GM19240 (cell line): ENCODE results near the gene PNPLA7.
"Not testable (repeated sequence)": the region's sequence is repeated elsewhere in the genome, so short reads cannot be mapped to it uniquely, and the experiment has no call there.

Experiments used
- DNase-seq: peaks from one replicate; pipeline ENCODE4 v3.0.0; 2011; ENCODE audit warnings: low spot score; ENCODE audit not compliant: insufficient read length

PNPLA7 gene

DNA sequence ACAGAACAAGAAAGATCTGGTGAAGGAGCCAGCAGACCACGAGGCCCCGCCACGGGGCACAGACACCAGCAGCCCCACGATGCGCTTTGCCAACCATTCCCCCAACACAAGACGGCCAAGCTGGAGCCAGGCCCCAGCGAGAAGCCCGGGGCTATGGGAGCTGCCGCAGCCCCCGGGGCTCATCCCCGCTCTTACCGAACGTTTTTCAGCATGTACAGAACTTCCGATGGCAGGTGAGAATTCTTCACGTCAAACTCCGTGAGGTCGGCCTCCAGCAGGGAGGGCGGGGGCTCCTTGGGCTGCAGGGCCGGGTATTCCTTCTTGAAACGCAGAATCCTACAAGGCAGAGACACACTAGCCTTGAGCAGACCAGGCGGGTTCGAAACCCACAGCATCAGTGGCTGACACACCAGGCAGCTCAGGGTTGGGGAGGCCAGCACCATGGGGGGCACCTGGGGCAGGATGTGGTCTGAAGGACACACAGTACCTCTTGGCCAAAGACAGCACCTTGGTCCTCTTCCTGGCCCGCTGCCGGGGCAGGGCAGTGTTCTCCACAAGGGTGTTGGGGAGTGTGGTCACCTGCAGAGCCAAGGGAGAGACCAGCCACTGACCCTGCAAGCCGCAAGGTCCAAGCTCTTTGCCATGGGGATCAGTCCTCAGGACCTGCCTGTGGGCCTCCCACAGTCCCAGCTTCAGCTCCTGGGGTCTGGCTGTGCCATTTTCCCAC lies 6.8 kb downstream of the PNPLA7 start:
- no peak for DNase-seq

DNA sequence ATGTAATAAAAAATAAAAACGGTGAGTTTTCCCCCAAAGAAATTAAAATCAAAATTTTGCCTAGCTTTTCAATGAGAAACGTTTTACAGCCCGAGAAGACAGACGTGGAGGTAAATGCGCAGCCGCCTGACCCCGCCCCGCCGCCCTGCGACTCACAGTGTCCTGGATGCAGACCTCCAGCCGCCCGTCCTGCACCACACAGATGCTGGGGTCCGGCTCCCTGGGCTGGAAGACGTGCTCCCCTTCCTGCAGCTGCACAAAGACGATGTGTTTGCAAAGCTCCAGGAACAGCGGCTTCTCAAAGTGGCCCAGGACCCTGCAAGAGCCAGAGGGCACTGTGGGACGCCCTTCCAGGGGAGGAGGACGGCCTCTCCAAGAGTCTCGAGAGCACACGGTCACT lies 7.7 kb downstream of the PNPLA7 start:
- DNase-seq = no peak

DNA sequence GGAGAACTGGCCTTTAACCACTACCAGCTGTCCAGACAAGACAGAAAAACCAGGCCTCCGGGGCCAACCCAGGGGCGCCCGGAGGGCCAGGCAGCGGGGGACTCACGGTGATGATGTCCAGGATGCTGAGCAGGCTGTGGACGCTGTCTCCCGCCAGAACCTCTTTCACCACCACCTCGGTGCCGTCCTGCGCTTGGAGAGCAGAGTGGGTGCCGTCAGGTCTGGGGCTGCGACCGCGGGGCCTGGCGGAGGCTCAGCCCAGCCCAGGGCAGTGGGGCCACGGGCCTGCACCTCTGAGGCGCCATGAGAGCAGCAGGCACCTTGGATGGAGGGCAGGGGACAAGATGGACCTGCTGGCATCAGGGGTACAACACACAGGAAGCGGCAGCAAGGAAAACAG lies 9.7 kb downstream of the PNPLA7 start:
- no peak for DNase-seq

DNA sequence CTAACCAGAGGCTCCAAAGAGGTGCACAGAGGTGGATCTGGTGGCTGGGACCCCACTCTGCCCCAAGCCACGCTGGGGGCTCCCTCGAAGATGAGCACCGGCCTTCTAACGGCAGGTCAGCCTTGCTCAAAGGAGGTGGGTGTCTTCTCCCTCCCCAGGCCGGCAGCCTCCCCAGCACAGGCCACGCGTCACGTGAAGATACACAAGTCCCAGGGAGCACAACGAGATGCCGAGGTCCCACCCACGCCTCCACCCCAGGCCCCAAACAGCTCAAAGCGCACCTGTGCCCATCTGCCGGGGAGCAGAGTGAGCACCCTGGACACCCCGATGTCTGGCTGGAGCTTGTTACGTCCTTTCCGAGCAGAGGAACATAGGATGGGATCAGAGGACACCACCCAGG lies 12.1 kb downstream of the PNPLA7 start:
- no peak for DNase-seq

DNA sequence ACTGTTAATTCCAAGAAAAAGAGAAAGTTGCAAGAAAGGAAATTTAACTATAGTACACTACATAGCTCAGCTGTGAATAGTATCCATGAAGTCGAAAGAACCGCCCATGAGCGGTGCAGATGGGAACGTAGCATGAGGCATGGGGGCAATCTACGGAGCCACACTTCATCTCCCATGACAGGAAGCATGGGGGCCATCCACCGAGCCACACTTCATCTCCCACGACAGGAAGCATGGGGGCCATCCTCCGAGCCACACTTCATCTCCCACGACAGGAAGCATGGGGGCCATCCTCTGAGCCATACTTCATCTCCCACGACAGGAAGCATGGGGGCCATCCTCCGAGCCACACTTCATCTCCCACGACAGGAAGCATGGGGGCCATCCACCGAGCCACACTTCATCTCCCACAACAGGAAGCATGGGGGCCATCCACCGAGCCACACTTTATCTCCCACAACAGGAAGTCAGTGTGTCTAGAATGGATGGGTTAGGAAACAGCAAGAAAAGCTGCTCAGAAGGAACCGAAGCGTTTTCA lies 13.5 kb downstream of the PNPLA7 start:
- DNase-seq = not testable (repeated sequence)

DNA sequence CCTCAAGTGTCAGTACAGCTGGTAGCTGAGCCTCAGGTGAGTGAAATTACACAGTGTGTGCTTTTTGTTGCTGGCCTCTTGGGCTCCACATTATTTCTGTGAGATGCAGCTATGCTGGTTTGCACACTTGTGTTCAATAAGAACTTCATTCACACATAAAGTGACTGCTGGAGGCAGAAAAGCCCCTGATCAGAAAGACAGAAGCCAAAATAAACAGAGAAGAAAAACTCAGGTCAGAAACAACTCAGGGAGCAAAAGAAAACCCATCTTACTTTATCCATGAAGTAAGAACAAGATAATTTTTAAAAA lies 15.1 kb downstream of the PNPLA7 start:
- DNase-seq = no peak

DNA sequence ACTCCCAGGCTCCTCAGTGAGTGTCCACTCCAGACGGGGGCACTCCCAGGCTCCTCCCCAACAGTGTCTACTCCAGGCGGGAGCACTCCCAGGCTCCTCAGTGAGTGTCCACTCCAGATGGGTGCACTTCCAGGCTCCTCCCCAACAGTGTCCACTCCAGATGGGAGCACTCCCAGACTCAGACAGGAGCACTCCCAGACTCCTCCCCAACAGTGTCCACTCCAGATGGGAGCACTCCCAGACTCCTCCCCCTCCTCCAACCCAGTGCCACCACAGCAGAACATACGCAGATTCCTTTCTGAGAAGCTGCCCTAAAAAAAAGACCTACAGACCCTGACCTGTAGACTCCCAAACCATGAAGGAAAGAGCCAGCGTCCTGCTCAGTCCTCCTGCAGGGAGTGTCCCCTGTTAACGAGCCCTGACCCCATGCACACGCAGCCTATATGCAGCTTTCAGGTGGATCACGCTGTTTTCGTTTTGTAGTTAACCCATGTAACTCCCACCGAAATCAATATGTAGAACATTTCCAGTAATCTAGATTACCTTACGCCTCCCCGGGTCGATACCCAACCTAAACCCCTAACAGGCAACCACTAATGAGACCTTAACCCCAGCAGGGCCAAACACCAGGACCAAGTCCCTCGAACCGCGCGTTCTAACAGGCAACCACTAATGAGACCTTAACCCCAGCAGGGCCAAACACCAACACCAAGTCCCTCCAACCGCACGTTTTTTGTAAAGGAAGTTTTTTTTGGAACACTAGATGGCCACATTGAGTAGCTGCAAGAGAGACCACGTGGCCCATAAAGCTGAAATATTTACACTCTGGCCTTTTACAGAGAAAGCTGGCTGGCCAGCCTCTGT lies 15.7 kb downstream of the PNPLA7 start:
- peak; percentile 47 for DNase-seq

DNA sequence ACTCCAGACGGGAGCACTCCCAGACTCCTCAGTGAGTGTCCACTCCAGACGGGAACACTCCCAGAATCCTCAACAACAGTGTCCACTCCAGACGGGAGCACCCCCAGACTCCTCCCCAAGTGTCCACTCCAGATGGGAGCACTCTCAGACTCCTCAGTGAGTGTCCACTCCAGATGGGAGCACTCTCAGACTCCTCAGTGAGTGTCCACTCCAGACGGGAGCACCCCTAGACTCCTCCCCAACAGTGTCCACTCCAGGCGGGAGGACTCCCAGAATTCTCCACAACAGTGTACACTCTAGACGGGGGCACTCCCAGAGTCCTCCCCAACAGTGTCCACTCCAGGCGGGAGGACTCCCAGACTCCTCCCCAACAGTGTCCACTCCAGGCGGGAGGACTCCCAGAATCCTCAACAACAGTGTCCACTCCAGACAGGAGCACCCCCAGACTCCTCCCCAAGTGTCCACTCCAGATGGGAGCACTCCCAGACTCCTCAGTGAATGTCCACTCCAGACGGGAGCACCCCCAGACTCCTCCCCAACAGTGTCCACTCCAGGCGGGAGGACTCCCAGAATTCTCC lies 17.2 kb downstream of the PNPLA7 start:
- DNase-seq = not testable (repeated sequence)

DNA sequence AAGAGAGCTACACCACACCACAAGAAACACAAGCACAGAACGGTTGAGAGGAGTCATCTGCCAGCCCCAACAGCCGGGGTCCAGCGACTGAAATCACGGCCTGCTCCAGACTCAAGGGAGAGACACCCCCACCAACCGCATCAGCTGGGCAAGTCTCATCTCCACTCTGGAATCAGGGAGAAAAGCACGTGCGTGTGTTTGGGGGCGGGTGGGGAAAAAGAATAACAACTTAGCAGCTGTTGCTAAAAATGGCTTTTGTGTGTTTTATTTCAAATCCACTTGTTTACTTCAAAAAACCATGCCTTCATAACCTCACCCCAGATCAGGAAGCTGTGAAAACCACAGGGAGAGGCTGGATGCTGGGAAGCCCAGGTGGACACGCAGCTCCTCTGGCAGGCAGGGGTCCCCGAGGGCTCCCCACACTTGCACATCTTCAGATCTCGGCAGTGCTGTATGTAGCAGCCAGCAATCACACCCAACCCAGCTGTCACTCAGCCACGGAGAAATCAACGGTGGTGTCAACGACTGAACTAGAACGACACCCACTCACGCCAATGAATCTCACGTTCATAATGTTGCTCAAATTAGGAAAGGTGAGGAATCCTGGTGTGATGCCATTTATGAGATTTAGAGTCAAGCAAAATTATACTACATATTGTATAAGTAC lies 19.0 kb downstream of the PNPLA7 start:
- DNase-seq = no peak

DNA sequence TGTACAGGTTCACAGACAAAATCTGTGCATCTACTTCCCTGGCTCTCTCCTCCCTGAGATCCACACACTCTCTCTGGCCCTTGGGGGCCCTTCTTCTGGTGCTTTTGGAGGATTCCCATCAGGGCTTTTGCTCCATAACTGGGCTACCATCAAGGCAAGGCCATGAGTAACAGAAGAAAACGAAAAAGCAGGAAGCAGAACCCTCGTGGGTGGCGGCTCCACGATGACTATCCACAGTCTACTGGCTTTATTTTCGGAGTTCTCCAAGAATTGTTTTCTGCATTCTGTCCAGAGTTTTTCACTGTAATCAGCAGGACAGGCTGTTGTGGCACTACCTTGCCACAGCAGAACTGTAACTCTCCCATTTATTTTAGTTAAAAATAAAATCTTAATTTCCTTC lies 19.9 kb downstream of the PNPLA7 start:
- no peak for DNase-seq

DNA sequence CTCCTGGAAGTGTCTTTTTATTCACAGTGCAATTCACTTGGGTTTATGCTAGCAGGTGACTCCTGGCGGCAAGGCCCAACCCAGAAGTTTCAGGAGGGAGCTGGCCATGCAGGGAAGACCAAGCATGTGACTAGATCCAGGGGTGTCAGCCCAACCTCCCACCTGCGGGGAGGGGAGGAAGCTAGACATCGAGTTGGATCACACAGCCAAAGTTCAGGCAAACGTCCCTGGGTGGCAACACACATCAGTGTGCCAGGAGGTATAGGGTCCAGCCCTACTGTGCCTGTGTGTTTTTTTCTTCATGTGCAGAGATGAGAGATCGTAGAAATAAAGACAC lies 25.3 kb downstream of the PNPLA7 start:
- no peak for DNase-seq

DNA sequence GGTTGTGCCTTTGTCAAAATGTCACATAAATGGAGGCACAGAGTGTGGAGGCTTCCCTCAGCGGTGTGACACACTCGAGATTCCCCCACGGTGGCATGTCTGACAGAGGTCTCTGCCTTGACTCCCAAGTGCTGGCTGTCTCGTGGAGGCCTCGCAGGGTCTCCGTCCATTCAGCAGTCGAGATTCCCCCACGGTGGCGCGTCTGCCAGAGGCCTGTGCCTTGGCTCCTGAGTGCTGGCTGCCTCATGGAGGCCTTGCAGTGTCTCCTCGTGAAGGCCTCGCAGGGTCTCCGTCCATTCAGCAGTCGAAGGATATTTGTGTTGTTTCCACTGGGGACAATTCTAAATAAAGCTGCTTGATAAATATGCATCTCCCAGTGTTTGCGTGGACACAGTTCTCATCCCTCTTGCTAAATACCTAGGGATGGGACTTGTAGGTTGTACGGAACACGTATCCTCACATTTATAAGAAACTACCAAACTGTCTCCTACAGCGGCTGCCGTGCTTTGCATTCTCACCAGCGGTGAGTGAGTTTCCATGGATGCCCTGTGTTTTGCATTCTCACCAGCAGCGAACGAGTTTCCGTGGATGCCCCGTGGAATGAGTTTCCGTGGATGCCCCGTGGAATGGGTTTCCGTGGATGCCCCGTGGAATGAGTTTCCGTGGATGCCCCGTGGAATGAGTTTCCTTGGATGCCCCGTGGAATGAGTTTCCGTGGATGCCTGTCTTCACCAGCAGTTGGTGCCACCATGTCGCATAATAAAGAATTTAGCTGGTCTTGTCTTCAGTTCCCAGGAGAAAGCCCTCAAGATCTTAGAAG lies 25.8 kb downstream of the PNPLA7 start:
- no peak for DNase-seq

DNA sequence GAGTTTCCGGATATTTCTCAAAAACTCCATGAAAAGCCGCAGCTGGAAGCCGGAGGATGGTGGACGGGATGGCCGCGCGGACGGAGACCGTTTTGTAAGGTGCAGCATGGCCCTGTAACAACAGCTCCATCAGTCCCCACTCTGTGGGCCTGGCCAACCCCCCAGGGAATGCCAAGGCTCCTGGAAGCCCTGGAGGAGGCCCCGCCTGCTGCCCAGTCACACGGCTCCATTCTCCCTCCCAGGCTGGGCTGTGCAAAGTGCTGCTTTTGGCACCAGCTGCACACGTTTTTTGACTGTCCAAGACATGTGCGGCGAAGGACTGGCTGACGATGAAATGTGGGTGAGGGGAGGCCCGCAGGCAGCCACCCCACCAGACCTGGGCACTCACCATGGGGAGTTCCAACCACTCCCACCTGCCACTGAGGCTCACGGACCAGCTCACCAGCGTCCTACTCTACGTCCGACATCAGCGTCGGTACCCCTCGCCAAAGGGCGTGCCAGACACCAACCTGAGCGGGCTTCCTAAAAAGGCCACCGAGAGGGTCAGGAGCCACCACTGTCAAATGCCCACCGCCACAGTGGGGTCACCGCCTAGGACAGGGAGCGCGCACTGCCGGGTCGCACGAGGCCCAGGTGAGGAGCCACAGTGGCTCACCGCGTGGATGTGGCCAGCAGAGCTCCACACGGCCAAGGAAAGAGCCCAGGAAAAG lies 27.3 kb downstream of the PNPLA7 start:
- no peak for DNase-seq

DNA sequence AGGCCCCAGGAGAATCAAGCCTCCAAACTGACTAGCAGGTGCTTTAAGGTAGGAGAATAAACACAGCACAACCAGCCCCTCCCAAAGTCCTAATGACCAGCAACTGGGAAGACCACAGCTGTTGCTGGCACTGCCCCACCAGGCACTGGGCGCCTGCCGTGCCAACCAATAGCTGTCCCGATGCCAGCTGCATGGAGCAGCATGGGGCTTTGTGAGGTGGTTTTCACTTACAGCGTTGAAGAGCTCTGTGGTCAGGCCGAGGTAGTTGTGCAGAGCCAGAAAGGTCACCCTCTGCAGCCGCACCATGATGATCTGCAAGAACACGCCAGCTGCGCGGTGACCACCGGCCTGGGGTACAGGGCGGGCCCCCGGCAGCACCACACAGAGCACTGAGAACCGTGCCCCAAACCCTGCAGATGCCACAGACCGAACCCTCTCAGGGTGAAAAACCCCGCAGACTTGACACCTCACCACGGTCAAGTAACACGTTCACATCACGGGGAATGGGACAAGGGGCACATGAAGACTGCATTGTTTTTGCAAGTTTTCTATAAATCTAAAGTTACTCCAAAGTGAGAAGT lies 28.7 kb downstream of the PNPLA7 start:
- no peak for DNase-seq

DNA sequence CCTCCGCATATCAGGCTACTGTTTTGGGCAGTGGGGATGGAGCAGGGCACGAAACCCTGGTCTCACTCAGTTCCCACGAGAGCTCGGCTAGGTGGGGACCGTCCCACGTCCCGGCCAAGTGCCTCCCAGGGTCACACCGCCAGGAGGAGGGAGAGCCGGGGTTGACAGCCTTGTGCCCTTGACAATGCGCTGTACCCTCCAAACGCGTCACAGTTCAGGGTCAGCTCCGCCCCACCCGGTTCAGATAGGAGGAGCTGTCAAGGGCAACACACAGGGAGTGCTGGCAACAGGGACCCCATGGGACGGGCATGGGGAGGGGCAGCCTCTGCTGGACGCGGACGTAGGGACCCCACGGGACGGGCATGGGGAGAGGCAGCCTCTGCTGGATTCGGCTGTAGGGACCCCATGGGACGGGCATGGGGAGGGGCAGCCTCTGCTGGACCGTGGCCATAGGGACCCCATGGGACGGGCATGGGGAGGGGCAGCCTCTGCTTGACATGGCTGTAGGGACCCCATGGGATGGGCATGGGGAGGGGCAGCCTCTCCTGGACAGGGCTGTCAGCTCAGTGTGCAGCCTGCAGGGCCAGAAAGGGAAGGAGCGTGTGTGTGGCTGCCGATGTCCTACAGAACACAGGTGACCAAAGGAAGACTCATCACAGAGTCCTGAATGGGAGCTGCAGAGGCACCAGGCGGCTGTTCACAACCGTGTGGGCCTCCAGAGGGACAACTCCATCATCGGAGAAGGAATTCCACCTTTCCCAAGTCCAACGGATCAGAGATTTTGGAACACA lies 29.4 kb downstream of the PNPLA7 start:
- DNase-seq = no peak

DNA sequence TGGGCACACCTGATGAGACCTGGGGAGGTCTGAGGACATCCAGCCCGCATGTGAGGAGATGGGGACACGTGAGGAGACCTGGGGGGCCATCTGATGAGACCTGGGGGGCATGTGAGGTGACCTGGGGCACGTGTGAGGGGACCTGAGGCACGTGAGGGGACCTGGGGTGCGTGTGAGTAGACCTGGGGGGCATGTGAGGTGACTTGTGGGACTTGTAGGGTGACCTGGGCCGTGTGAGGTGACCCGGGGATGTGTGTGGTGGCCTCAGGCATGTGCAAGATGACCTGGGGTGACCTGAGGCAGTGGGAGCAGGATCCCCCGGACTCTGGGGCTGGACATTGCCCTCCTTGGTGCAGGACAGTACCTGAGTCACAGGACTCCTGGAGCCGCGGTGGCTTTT lies 30.6 kb downstream of the PNPLA7 start:
- DNase-seq = no peak

DNA sequence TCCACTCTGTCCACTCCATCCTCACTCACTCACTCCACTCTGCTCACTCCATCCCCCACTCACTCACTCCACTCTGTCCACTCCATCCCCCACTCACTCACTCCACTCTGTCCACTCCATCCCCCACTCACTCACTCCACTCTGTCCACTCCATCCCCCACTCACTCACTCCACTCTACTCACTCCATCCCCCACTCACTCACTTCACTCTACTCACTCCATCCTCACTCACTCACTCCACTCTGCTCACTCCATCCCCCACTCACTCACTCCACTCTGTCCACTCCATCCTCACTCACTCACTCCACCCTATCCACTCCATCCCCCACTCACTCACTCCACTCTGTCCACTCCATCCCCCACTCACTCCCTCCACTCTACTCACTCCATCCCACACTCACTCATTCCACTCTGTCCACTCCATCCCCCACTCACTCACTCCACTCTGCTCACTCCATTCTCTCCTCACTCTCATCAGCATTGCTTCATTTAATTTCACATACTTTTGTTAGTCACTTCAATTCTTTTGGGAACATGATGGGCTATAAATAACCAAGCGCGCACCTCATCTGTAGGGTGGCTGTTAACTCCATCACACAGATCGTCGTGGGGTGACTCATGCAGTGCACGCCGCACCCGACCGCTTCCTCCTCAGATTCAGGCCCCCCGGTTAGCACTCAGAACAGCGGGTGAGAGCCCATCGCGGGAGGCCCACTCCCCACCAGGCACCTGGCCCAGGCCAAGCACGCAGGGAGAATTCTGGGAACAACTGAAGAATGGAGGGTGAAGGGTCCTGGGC lies 31.3 kb downstream of the PNPLA7 start:
- DNase-seq = not testable (repeated sequence)

DNA sequence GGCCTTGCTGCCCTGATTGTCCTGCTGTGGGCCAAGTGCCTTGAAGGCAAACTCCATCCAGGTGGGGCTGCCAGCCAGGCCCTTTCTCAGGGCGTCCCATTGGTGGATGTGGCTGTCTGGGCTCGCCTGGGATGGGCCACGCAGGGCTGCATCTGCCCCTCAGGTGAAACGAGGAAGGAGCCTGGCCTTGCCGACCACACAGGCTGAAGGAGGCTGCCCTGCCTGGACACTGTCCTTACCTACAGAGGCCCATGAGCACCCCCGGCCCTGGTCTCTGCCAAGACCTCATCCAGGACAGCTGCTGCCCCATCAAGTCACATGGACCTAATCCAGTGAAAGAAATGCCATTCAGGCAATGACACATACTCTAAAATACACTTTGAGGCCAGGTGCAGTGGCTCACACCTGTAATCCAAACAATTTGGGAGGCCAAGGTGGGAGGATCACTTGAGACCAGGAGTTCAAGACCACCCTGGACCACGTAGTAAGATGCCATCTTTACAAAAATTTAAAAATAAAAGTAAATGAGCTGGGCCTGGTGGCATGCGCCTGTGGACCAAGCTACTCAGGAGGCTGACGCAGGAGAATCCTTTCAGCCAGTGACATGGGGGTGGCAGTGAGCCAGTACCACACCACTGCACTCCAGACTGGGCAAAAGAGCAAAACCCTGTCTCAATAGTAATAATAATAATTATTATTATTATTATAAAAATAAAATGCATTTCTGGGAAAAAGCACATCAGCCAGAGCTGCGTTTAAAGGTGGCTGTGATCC lies 33.9 kb downstream of the PNPLA7 start:
- no peak for DNase-seq
